HCT116 (cell line): ENCODE measurements around the gene CREB3L4. TPM values are rescaled to one million over a fixed set of nuclear protein-coding genes. Genes with fewer than 3 reads are reported as not detected.

Experiments used
- ATAC-seq: fragments of 200-7000 bp; cut with Tn5 transposase; 2 replicates; pipeline ENCODE4 v1.9.1; 2020; ENCODE audit warnings: mild to moderate bottlenecking, moderate library complexity
- BruUV-seq: library from RNA; stranded (reverse); fragments of 400-500 nt; replicated peaks from 2 replicates; lab custom pipeline; 2021; lab: Mats Ljungman, UMichigan
- CTCF ChIA-PET: fragments of 300-600 bp; sonication (Branson Sonifier 250); formaldehyde crosslinking; loops from one replicate; lab custom pipeline; 2021; ENCODE audit warnings: antibody characterized with exemption; lab: Charles Lee
- POLR2A ChIA-PET: fragments of 300-600, 350-600 bp; sonication (Branson Sonifier 250); formaldehyde crosslinking; loops from one replicate; lab custom pipeline; 2021; ENCODE audit warnings: antibody characterized with exemption; lab: Charles Lee
- RAD21 ChIA-PET, 2 experiments: fragments of 300-600 bp; sonication (Branson Sonifier 250); formaldehyde crosslinking; loops; one replicate each; lab custom pipeline; 2023; ENCODE audit warnings: low total read pairs in 2 of 2; ENCODE audit not compliant: uncharacterized antibody in 2 of 2, unreplicated experiment in 2 of 2, low non-redundant PET in 1 of 2; lab: Charles Lee
- DNase-seq: peaks from one replicate; pipeline ENCODE4 v3.0.0-alpha.2; 2010; ENCODE audit warnings: low read depth, low spot score
- H2AFZ ChIP-seq: fragments of 200-600 bp; shearing (Covaris generic), sonication (generic); 2 replicates; pipeline ENCODE4 v1.6.1; 2017; ENCODE audit warnings: low read depth, mixed run types, mixed read lengths, antibody characterized with exemption, low read length; ENCODE audit not compliant: poor library complexity, severe bottlenecking
- H3K27ac ChIP-seq: 2 replicates; pipeline ENCODE4 v1.5.1; 2012; ENCODE audit warnings: low read depth, low read length
- H3K27me3 ChIP-seq: fragments of 200-600 bp; sonication (generic); 2 replicates; pipeline ENCODE4 v1.6.1; 2016; ENCODE audit warnings: mixed run types, low read length, mixed read lengths; ENCODE audit not compliant: insufficient read depth
- H3K36me3 ChIP-seq, 2 experiments: fragments of 200-500 bp in 1 of 2; fragments of 200-600 bp in 1 of 2; sonication (Bioruptor generic) in 1 of 2; sonication (generic) in 1 of 2; 2 replicates each; pipeline versions ENCODE4 v1.5.1 to v1.6.1; 2014 to 2016; ENCODE audit warnings: low read length in 2 of 2, inconsistent platforms in 1 of 2, mixed read lengths in 1 of 2, mixed run types in 1 of 2; ENCODE audit not compliant: insufficient read depth in 2 of 2, control insufficient read depth in 1 of 2
- H3K4me1 ChIP-seq, 2 experiments: fragments of 200-600 bp in 1 of 2; sonication (generic) in 1 of 2; 2 replicates each; pipeline versions ENCODE4 v1.5.1 to v1.6.1; 2012 to 2017; ENCODE audit warnings: low read length in 2 of 2, inconsistent platforms in 1 of 2, mild to moderate bottlenecking in 1 of 2, mixed read lengths in 1 of 2, mixed run types in 1 of 2, moderate library complexity in 1 of 2; ENCODE audit not compliant: insufficient read depth in 2 of 2, control insufficient read depth in 1 of 2
- H3K4me2 ChIP-seq: fragments of 200-600 bp; sonication (generic); 2 replicates; pipeline ENCODE4 v1.6.1; 2017; ENCODE audit warnings: mixed run types, low read length, mixed read lengths
- H3K4me3 ChIP-seq, 2 experiments: fragments of 200-600 bp in 1 of 2; sonication (generic) in 1 of 2; replicated peaks in 1 of 2; 2 replicates each; pipeline ENCODE4 v1.5.1; 2011 to 2016; ENCODE audit warnings: low read length in 2 of 2, control low read depth in 1 of 2, low read depth in 1 of 2, mild to moderate bottlenecking in 1 of 2, mixed read lengths in 1 of 2, mixed run types in 1 of 2
- H3K79me2 ChIP-seq: fragments of 200-600 bp; sonication (generic); 2 replicates; pipeline ENCODE4 v1.6.1; 2017; ENCODE audit warnings: mild to moderate bottlenecking, mixed run types, low read length, moderate library complexity, mixed read lengths; ENCODE audit not compliant: insufficient read depth
- H3K9ac ChIP-seq: fragments of 200-600 bp; sonication (generic); 2 replicates; pipeline ENCODE4 v1.6.1; 2016; ENCODE audit warnings: low read length, mixed read lengths
- H3K9me2 ChIP-seq: fragments of 200-600 bp; sonication (generic), shearing (Covaris generic); 2 replicates; pipeline ENCODE4 v1.6.1; 2017; ENCODE audit warnings: mixed run types, mild to moderate bottlenecking, moderate library complexity; ENCODE audit not compliant: insufficient read depth
- H3K9me3 ChIP-seq, 2 experiments: fragments of 200-500 bp in 1 of 2; fragments of 200-600 bp in 1 of 2; sonication (Bioruptor generic) in 1 of 2; sonication (generic) in 1 of 2; 2 replicates each; pipeline ENCODE4 v1.6.1; 2014 to 2017; ENCODE audit warnings: low read length in 2 of 2, mixed read lengths in 2 of 2, inconsistent platforms in 1 of 2, low read depth in 1 of 2, mild to moderate bottlenecking in 1 of 2, mixed run types in 1 of 2, moderate library complexity in 1 of 2; ENCODE audit not compliant: control insufficient read depth in 1 of 2, insufficient read depth in 1 of 2
- H4K20me1 ChIP-seq: fragments of 200-600 bp; sonication (generic), shearing (Covaris generic); 2 replicates; pipeline ENCODE4 v1.6.1; 2017; ENCODE audit warnings: mixed run types, mild to moderate bottlenecking, moderate library complexity; ENCODE audit not compliant: insufficient read depth
- ATF3 ChIP-seq: IDR thresholded peaks from 2 replicates; pipeline ENCODE4 v1.6.1; 2012
- CBX3 ChIP-seq: IDR thresholded peaks from 2 replicates; pipeline ENCODE4 v1.6.1; 2012; ENCODE audit warnings: low read depth
- CEBPB ChIP-seq: IDR thresholded peaks from 2 replicates; pipeline ENCODE4 v1.6.1; 2012; ENCODE audit warnings: low read depth
- EGR1 ChIP-seq: IDR thresholded peaks from 2 replicates; pipeline ENCODE4 v1.6.1; 2012; ENCODE audit warnings: low read depth
- ELF1 ChIP-seq: IDR thresholded peaks from 2 replicates; pipeline ENCODE4 v1.6.1; 2012; ENCODE audit warnings: low read depth, borderline replicate concordance
- EZH2 ChIP-seq: fragments of 200-600 bp; sonication (generic); IDR thresholded peaks from 2 replicates; pipeline ENCODE4 v1.6.1; 2017; ENCODE audit warnings: antibody characterized with exemption, mixed run types
- EZH2phosphoT487 ChIP-seq: fragments of 200-600 bp; IDR thresholded peaks from 2 replicates; pipeline ENCODE4 v1.6.1; 2018; ENCODE audit warnings: antibody characterized with exemption, borderline replicate concordance
- FOSL1 ChIP-seq: IDR thresholded peaks from 2 replicates; pipeline ENCODE4 v1.6.1; 2012; ENCODE audit warnings: low read depth
- JUND ChIP-seq: IDR thresholded peaks from 2 replicates; pipeline ENCODE4 v1.6.1; 2012
- MAX ChIP-seq: IDR thresholded peaks from 2 replicates; pipeline ENCODE4 v1.6.1; 2012
- POLR2A ChIP-seq: IDR thresholded peaks from 2 replicates; pipeline ENCODE4 v1.7.0; 2011; ENCODE audit warnings: borderline replicate concordance; ENCODE audit not compliant: insufficient read depth, insufficient read length; ENCODE audit errors: extremely low read depth
- POLR2AphosphoS5 ChIP-seq: IDR thresholded peaks from 2 replicates; pipeline ENCODE4 v1.6.1; 2011; ENCODE audit warnings: mild to moderate bottlenecking, low read depth, low read length, moderate library complexity
- SIN3A ChIP-seq: IDR thresholded peaks from 2 replicates; pipeline ENCODE4 v1.6.1; 2012; ENCODE audit warnings: low read depth
- SP1 ChIP-seq: IDR thresholded peaks from 2 replicates; pipeline ENCODE4 v1.6.1; 2012; ENCODE audit warnings: low read depth
- TCF7L2 ChIP-seq: IDR thresholded peaks from 2 replicates; pipeline ENCODE4 v1.7.0; 2011; ENCODE audit warnings: borderline replicate concordance, inconsistent platforms; ENCODE audit not compliant: insufficient read depth, insufficient read length; ENCODE audit errors: extremely low read depth
- YY1 ChIP-seq: IDR thresholded peaks from 2 replicates; pipeline ENCODE4 v1.6.1; 2011; ENCODE audit warnings: low read length, low read depth, moderate library complexity, mild to moderate bottlenecking; ENCODE audit not compliant: insufficient replicate concordance; ENCODE audit errors: extremely low read depth
- ZNF274 ChIP-seq: fragments of 200-500 bp; sonication (Bioruptor generic); IDR thresholded peaks from 2 replicates; pipeline ENCODE4 v1.6.1; 2014; ENCODE audit warnings: mild to moderate bottlenecking, low read depth, low read length, inconsistent platforms
- intact Hi-C: fragments of 100-400 bp; cut with micrococcal nuclease; formaldehyde crosslinking; loops from 2 replicates; pipeline ENCODE4 v1.10.0; 2022
- total RNA-seq: library from RNA; stranded (reverse); gene quantifications from one replicate; pipeline ENCODE4 v1.2.1, GENCODE V29; 2021; ENCODE audit not compliant: unreplicated experiment

CREB3L4 gene
- total RNA-seq, 1 experiment from 2014 or later, result 15.3 TPM

- peak; percentile 62 for TF ChIP-seq TCF7L2
- no peak for TF ChIP-seq EGR1
- TF ChIP-seq EZH2phosphoT487, result no peak
- TF ChIP-seq YY1, result peak; percentile 55
- TF ChIP-seq CEBPB, result no peak
- TF ChIP-seq SP1, result no peak
- no peak for TF ChIP-seq ATF3
- no peak for TF ChIP-seq MAX
- no peak for TF ChIP-seq JUND
- TF ChIP-seq POLR2AphosphoS5, result peak; percentile 51; the same call in 1 of the 2 replicates
- no peak for TF ChIP-seq CBX3
- no peak for TF ChIP-seq POLR2A
- TF ChIP-seq ZNF274, result no peak
- TF ChIP-seq ELF1, result no peak
- no peak for TF ChIP-seq SIN3A
- no peak for TF ChIP-seq EZH2
- TF ChIP-seq FOSL1, result no peak
These were observed 21.0 kb upstream of the CREB3L4 start, which contains the start of gene DENND4B (continued) for GRCh38 chr1:153946622-153947241.

GRCh38 chr1:153951183-153951582, 16.5 kb upstream of the CREB3L4 start:
- DNase-seq (no peak), ATAC-seq (no peak)
- Histone ChIP-seq H3K9ac (no peak overlapping the region), H3K27me3 (no peaks in the 10 kb centered on the region), H3K27ac (no peak overlapping the region), H2AFZ (no peak overlapping the region), H3K79me2 (peaks cover 31% of the 10 kb centered on the region), H3K4me2 (no peak overlapping the region), H3K36me3 (peaks cover 29 to 32% of the 10 kb centered on the region in 2 experiments; a peak in 3 of 4 replicates), H3K4me1 (peaks cover 0 to 8% of the 10 kb centered on the region in 2 experiments; a peak in 2 of 4 replicates), H3K4me3 (no peak overlapping the region), H4K20me1 (no peaks in the 10 kb centered on the region), H3K9me2 (no peaks in the 10 kb centered on the region), H3K9me3 (no peaks in the 10 kb centered on the region)
- intact Hi-C loops, result no loop called here
- ChIA-PET POLR2A (no interaction called here), CTCF (no interaction called here), RAD21 (no interaction called here)
- TF ChIP-seq MAX (no peak), POLR2AphosphoS5 (no peak), ATF3 (no peak), FOSL1 (no peak), EGR1 (no peak), YY1 (no peak), ELF1 (no peak)
- no TSS peak for BruUV-seq
